Measurements from ENCODE around the gene MARVELD1. TPM values are rescaled to one million over a fixed set of nuclear protein-coding genes. Genes with fewer than 3 reads are reported as not detected.
A peak's percentile ranks its signal among the peaks of the same experiment; 100 is the strongest.

The MARVELD1 gene
- total and polyA plus RNA-seq, 2 of the 4 experiments (the other 2 are of a cell fraction), result 12.0 to 68.1 TPM

- Histone ChIP-seq H4K20me1 (ENCODE audit: insufficient read depth, low read length) (peaks cover 9% of the 10 kb centered on the region; the same call in 1 of the 2 replicates), H3K14ac (replicated peaks; ENCODE audit: low read depth, low read length) (peak overlapping the region; percentile 18; the same call in 1 of the 2 replicates)
- peak; percentile 43 for ATAC-seq (ENCODE audit: low read depth)
- TF ChIP-seq SMC3 (IDR thresholded peaks at IDR 0.05; ENCODE audit: low read depth, low read length), result no peak
- no peak for TF ChIP-seq MAFK (IDR thresholded peaks at IDR 0.05; ENCODE audit: low read depth, low read length)
- 0 out of 2 replicates have a peak, but pooled peaks have one; percentile 61 for TF ChIP-seq MXI1 (IDR thresholded peaks at IDR 0.05; ENCODE audit: borderline replicate concordance, low read depth, low read length)
- peak; percentile 65; the same call in 1 of the 2 replicates for TF ChIP-seq POLR2A (IDR thresholded peaks at IDR 0.05; ENCODE audit: low read depth, low read length)
- no peak for TF ChIP-seq CTCF (conservative IDR thresholded peaks at IDR 0.05; ENCODE audit: low read depth, low read length)
- TF ChIP-seq USF2 (IDR thresholded peaks at IDR 0.05; ENCODE audit: low read depth, low read length), result peak; percentile 92
- peak; percentile 50 for TF ChIP-seq RCOR1 (IDR thresholded peaks at IDR 0.05; ENCODE audit: insufficient replicate concordance, low read length)
- no peak for TF ChIP-seq RFX5 (IDR thresholded peaks at IDR 0.05; ENCODE audit: low read depth, low read length)
- TF ChIP-seq ELK1 (IDR thresholded peaks at IDR 0.05; ENCODE audit: borderline replicate concordance, low read depth, low read length), result no peak
- TF ChIP-seq NFE2L2 (IDR thresholded peaks at IDR 0.05; ENCODE audit: low read depth, low read length), result no peak
- TF ChIP-seq BHLHE40 (IDR thresholded peaks at IDR 0.05; ENCODE audit: low read depth, low read length), result peak; percentile 92
- peak; percentile 83 for TF ChIP-seq CEBPB (IDR thresholded peaks at IDR 0.05; ENCODE audit: low read depth, low read length)
- peak; percentile 47; the same call in 1 of the 2 replicates for TF ChIP-seq FOS (IDR thresholded peaks at IDR 0.05; ENCODE audit: low read depth, low read length)
- no peak for TF ChIP-seq RAD21 (IDR thresholded peaks at IDR 0.05; ENCODE audit: low read length)
- TF ChIP-seq MAZ (IDR thresholded peaks at IDR 0.05; ENCODE audit: borderline replicate concordance, low read depth, low read length), result no peak; the same call in 1 of the 2 replicates
Measured at GRCh38 chr10:97689559-97690020, 23.9 kb upstream of the MARVELD1 start.

More at GRCh38 chr10:97689559-97690020, 23.9 kb upstream of the MARVELD1 start:
- peak overlapping the region; percentile 58 for H2AK5ac ChIP-seq (ENCODE audit: low read depth, low read length)
- CTCF ChIA-PET, result interaction anchor here (0.6 to 2.1 kb wide), 5 partner anchors 12 to 51 kb away, joined by 3 to 9 read pairs (median 6); no protein-coding TSS in a partner anchor
- no peaks in the 10 kb centered on the region for H3K36me3 ChIP-seq (ENCODE audit: control insufficient read depth, insufficient read depth, low read length)
- peak overlapping the region; percentile 86 for H3K27ac ChIP-seq (ENCODE audit: insufficient read depth, low read length)
- H3K4me3 ChIP-seq (ENCODE audit: insufficient read depth, low read depth, low read length), result no peak overlapping the region
- H2AFZ ChIP-seq (replicated peaks; ENCODE audit: low read length, poor library complexity), result peak overlapping the region; percentile 85
- H4K91ac ChIP-seq (ENCODE audit: insufficient read depth, low read depth, low read length), result peak overlapping the region; percentile 82
- POLR2A ChIA-PET (ENCODE audit: unreplicated experiment), result no interaction called here
- H2BK120ac ChIP-seq (ENCODE audit: low read depth, low read length), result peak overlapping the region; percentile 85
- peak; percentile 99 for DNase-seq
- H2BK5ac ChIP-seq (ENCODE audit: low read depth, low read length, poor library complexity, severe bottlenecking), result peak overlapping the region; percentile 97
- H3K27me3 ChIP-seq (ENCODE audit: control insufficient read depth, insufficient read depth, low read length), result no peaks in the 10 kb centered on the region
- H3K18ac ChIP-seq (ENCODE audit: low read depth, low read length), result peak overlapping the region; percentile 38
- H2BK15ac ChIP-seq (ENCODE audit: low read depth, low read length), result peak overlapping the region; percentile 17; the same call in 1 of the 3 replicates
- intact Hi-C loops (cut with micrococcal nuclease) (no loop called here), dilution Hi-C loops (cut with HindIII; ENCODE audit: low sequenced_read_pairs, unreplicated experiment) (no loop called here), in situ Hi-C loops (cut with MboI; ENCODE audit: low sequenced_read_pairs) (no loop called here)
- BruUV-seq (replicated peaks), result no TSS peak
- H3K4me2 ChIP-seq (ENCODE audit: low read depth, low read length), result 0 out of 2 replicates have a peak overlapping the region, but pooled peaks have one; percentile 3
- peaks cover 19% of the 10 kb centered on the region for H3K4me1 ChIP-seq (ENCODE audit: control insufficient read depth, insufficient read depth, low read length)
- H3K9ac ChIP-seq (ENCODE audit: low read depth, low read length), result no peak overlapping the region
- H2BK20ac ChIP-seq (ENCODE audit: low read depth, low read length), result peak overlapping the region; percentile 75
- 0 out of 2 replicates have a peak, but pooled peaks cover 4% of the 10 kb centered on the region for H3K9me1 ChIP-seq (ENCODE audit: insufficient read depth, low read length)
- peak overlapping the region; percentile 0 to 79; a peak in 3 of 4 replicates for H4K8ac ChIP-seq (ENCODE audit: low read depth in 2 of 2, low read length in 2 of 2)
- peak overlapping the region; percentile 67; the same call in 1 of the 2 replicates for H3K56ac ChIP-seq (ENCODE audit: extremely low read depth, insufficient read depth, low read length)
- WGBS, 2 experiments (ENCODE audit: extremely low coverage in 2 of 2, insufficient read length in 1 of 2), result 13% methylated on average over 1 of the region's 5 CpGs; no CpG with 5 or more reads in 1 of the 2 experiments
- peak overlapping the region; percentile 85 for H3K4ac ChIP-seq (ENCODE audit: low read depth, low read length)
- peak overlapping the region; percentile 50; the same call in 1 of the 2 replicates for H3K23ac ChIP-seq (ENCODE audit: low read depth, low read length)
- peak overlapping the region; percentile 50 for H4K5ac ChIP-seq (ENCODE audit: low read depth, low read length)
- H3K79me1 ChIP-seq (ENCODE audit: low read depth in 1 of 2, low read length in 2 of 2), result peaks cover 0 to 22% of the 10 kb centered on the region in 2 experiments; a peak in 2 of 4 replicates
- H2AK9ac ChIP-seq (replicated peaks; ENCODE audit: low read depth, low read length, poor library complexity), result peak overlapping the region; percentile 75
- H3K9me3 ChIP-seq (ENCODE audit: control insufficient read depth, insufficient read depth, low read length), result no peaks in the 10 kb centered on the region; the same call in 1 of the 2 replicates

Data from IMR-90 (cell line).